Trophoblast cell (in vitro differentiated cells and primary cell): ENCODE results near the gene ZNRF2.

Source experiments
- DNase-seq, 2 donors: peaks; one replicate each; pipeline ENCODE4 v3.0.0-alpha.2; 2016
- H2AFZ ChIP-seq: 2 replicates; pipeline ENCODE4 v1.6.1; 2013; ENCODE audit warnings: low read length, moderate library complexity, mild to moderate bottlenecking; ENCODE audit not compliant: insufficient read depth, poor library complexity
- H2AK5ac ChIP-seq: 2 replicates; pipeline ENCODE4 v1.6.1; 2013; ENCODE audit warnings: mild to moderate bottlenecking, low read length
- H2BK120ac ChIP-seq: 2 replicates; pipeline ENCODE4 v1.6.1; 2013; ENCODE audit warnings: low read length, mild to moderate bottlenecking, moderate library complexity; ENCODE audit not compliant: insufficient read depth, poor library complexity
- H2BK12ac ChIP-seq: 2 replicates; pipeline ENCODE4 v1.6.1; 2013; ENCODE audit warnings: mild to moderate bottlenecking, low read length, moderate library complexity
- H2BK5ac ChIP-seq: 2 replicates; pipeline ENCODE4 v1.6.1; 2013; ENCODE audit warnings: low read length, low read depth, moderate library complexity, mild to moderate bottlenecking; ENCODE audit not compliant: poor library complexity
- H3K14ac ChIP-seq: 2 replicates; pipeline ENCODE4 v1.6.1; 2013; ENCODE audit warnings: mild to moderate bottlenecking, low read length
- H3K18ac ChIP-seq: 2 replicates; pipeline ENCODE4 v1.6.1; 2013; ENCODE audit warnings: mild to moderate bottlenecking, low read length
- H3K23ac ChIP-seq: 2 replicates; pipeline ENCODE4 v1.6.1; 2013; ENCODE audit warnings: low read length
- H3K27ac ChIP-seq: 2 replicates; pipeline ENCODE4 v1.5.1; 2013; ENCODE audit warnings: low read depth, mild to moderate bottlenecking, inconsistent platforms, low read length, moderate library complexity
- H3K27me3 ChIP-seq: 2 replicates; pipeline ENCODE4 v1.6.1; 2013; ENCODE audit warnings: inconsistent platforms, mild to moderate bottlenecking, low read length, moderate library complexity; ENCODE audit not compliant: insufficient read depth
- H3K36me3 ChIP-seq, 2 experiments: 1 replicate in 1 of 2; 2 replicates in 1 of 2; pipeline ENCODE4 v1.6.1; 2013; ENCODE audit warnings: low read length in 2 of 2, mild to moderate bottlenecking in 2 of 2, moderate library complexity in 1 of 2; ENCODE audit not compliant: insufficient read depth in 2 of 2, control insufficient read depth in 1 of 2
- H3K4ac ChIP-seq: 2 replicates; pipeline ENCODE4 v1.6.1; 2013; ENCODE audit warnings: low read depth, mild to moderate bottlenecking, low read length, moderate library complexity
- H3K4me1 ChIP-seq, 2 experiments: 1 replicate in 1 of 2; 2 replicates in 1 of 2; pipeline ENCODE4 v1.6.1; 2013; ENCODE audit warnings: low read length in 2 of 2, mild to moderate bottlenecking in 2 of 2, moderate library complexity in 1 of 2; ENCODE audit not compliant: insufficient read depth in 2 of 2, control insufficient read depth in 1 of 2
- H3K4me2 ChIP-seq: 2 replicates; pipeline ENCODE4 v1.6.1; 2013; ENCODE audit warnings: inconsistent platforms, mild to moderate bottlenecking, low read length, moderate library complexity
- H3K4me3 ChIP-seq: 2 replicates; pipeline ENCODE4 v1.5.1; 2013; ENCODE audit warnings: mild to moderate bottlenecking, low read depth, low read length, inconsistent platforms
- H3K79me1 ChIP-seq: one replicate; pipeline ENCODE4 v1.6.1; 2013; ENCODE audit warnings: low read length
- H3K79me2 ChIP-seq: 2 replicates; pipeline ENCODE4 v1.6.1; 2013; ENCODE audit warnings: low read length, mild to moderate bottlenecking; ENCODE audit not compliant: control insufficient read depth, insufficient read depth, poor library complexity
- H3K9ac ChIP-seq: 2 replicates; pipeline ENCODE4 v1.6.1; 2013; ENCODE audit warnings: mild to moderate bottlenecking, low read length
- H3K9me3 ChIP-seq: 2 replicates; pipeline ENCODE4 v1.6.1; 2013; ENCODE audit warnings: low read depth, mild to moderate bottlenecking, control low read depth, inconsistent platforms, low read length; ENCODE audit not compliant: insufficient read depth
- H4K12ac ChIP-seq: 2 replicates; pipeline ENCODE4 v1.6.1; 2013; ENCODE audit warnings: low read depth, mild to moderate bottlenecking, low read length, moderate library complexity
- H4K8ac ChIP-seq: 2 replicates; pipeline ENCODE4 v1.6.1; 2013; ENCODE audit warnings: low read depth, mild to moderate bottlenecking, low read length, moderate library complexity
- H4K91ac ChIP-seq: one replicate; pipeline ENCODE4 v1.6.1; 2013; ENCODE audit warnings: low read depth, mild to moderate bottlenecking, low read length, moderate library complexity
- WGBS: extraction: QIAGEN DNeasy Blood & Tissue Kit; methylation state at CpG from one replicate; pipeline ENCODE4 v1.1.7; 2013; ENCODE audit warnings: missing lambda C conversion rate; ENCODE audit not compliant: insufficient read length, insufficient coverage; ENCODE audit errors: extremely low coverage; 5-methylcytosine and 5-hydroxymethylcytosine counted together

The ZNRF2 gene

DNA sequence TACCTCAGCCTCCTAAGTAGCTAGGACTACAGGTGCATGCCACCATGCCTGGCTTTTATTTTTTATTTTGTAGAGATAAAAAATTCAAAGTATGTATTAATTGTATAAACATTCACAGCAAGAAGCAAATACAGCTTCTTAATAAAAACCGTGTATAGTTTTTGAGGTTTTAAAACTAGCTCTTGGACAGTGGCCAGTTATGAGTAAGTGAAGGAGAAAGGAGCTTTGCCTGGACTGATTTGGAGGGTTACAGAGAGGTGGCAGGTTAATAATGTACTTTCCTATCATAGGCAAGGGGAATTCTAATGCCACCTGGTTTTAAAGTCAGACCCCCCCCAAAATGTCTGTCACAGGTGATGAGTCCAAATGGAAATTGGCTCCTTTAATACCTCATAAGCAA is 43.4 kb downstream of the ZNRF2 start:
- no peak overlapping the region for H3K14ac ChIP-seq
- DNase-seq = no peak
- H4K91ac ChIP-seq = no peak overlapping the region
- no peak overlapping the region for H3K4me3 ChIP-seq
- no peak overlapping the region for H4K12ac ChIP-seq
- no peak overlapping the region for H2BK120ac ChIP-seq
- no peak overlapping the region for H2BK12ac ChIP-seq
- H2AK5ac ChIP-seq = no peak overlapping the region
- H4K8ac ChIP-seq = no peak overlapping the region
- H3K4me1 ChIP-seq = no peaks in the 10 kb centered on the region
- no CpG with 5 or more reads among the region's 1 CpG for WGBS
- no peak overlapping the region for H2BK5ac ChIP-seq
- no peaks in the 10 kb centered on the region for H3K36me3 ChIP-seq
- no peak overlapping the region for H2AFZ ChIP-seq
- no peak overlapping the region for H3K18ac ChIP-seq
- no peak overlapping the region for H3K9ac ChIP-seq
- H3K79me2 ChIP-seq = no peaks in the 10 kb centered on the region
- no peaks in the 10 kb centered on the region for H3K79me1 ChIP-seq
- no peak overlapping the region for H3K4me2 ChIP-seq
- H3K27ac ChIP-seq = no peak overlapping the region
- H3K23ac ChIP-seq = no peak overlapping the region
- no peak overlapping the region for H3K4ac ChIP-seq
- H3K9me3 ChIP-seq = no peaks in the 10 kb centered on the region
- no peaks in the 10 kb centered on the region for H3K27me3 ChIP-seq

DNA sequence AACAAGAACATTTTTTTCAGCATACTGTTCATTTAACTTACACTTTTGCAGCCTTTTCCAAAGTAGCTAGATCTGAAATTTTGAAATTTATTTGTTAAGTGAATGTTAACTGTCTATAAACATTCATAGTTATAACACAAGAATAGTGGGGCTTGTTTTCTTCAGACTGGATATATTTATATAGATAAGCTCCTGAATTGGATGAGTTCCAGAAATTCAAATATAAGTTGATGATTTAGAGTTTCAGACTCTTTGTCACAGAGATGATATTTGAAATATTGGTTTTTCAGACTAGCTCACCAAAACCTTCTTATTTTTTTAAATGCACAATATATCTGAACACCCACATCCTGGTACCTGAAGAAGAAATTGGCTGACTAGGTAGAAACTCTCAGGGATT is 44.0 kb downstream of the ZNRF2 start:
- no peak for DNase-seq
- H4K91ac ChIP-seq = no peak overlapping the region
- no peaks in the 10 kb centered on the region for H3K27me3 ChIP-seq
- H3K23ac ChIP-seq = no peak overlapping the region
- H4K12ac ChIP-seq = no peak overlapping the region
- no peak overlapping the region for H3K4me3 ChIP-seq
- H3K4ac ChIP-seq = no peak overlapping the region
- H2AK5ac ChIP-seq = no peak overlapping the region
- H2BK12ac ChIP-seq = no peak overlapping the region
- H3K18ac ChIP-seq = no peak overlapping the region
- H2AFZ ChIP-seq = no peak overlapping the region
- no peak overlapping the region for H3K14ac ChIP-seq
- no peak overlapping the region for H3K9ac ChIP-seq
- H3K79me1 ChIP-seq = no peaks in the 10 kb centered on the region
- no peak overlapping the region for H3K27ac ChIP-seq
- H4K8ac ChIP-seq = no peak overlapping the region
- H2BK120ac ChIP-seq = no peak overlapping the region
- no peak overlapping the region for H2BK5ac ChIP-seq
- no peaks in the 10 kb centered on the region for H3K79me2 ChIP-seq
- no peaks in the 10 kb centered on the region for H3K9me3 ChIP-seq
- no peak overlapping the region for H3K4me2 ChIP-seq
- H3K36me3 ChIP-seq = no peaks in the 10 kb centered on the region
- no peaks in the 10 kb centered on the region for H3K4me1 ChIP-seq

DNA sequence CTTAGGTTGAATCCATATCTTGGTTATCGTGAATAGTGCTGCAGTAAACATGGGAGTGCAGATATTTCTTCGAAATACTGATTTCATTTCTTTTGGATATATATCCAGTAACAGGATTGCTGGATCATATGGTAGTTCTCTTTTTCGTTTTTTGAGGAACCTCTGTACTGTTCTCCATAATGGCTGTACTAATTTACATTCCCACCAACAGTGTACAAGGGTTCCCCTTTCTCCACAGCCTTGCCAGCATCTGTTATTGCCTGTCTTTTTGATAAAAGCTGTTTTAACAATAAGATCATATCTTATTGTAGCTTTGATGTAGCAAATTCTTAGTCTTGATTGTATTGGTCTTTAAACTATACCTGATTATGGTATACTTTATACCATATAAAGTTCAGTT is 45.3 kb downstream of the ZNRF2 start:
- H3K14ac ChIP-seq = no peak overlapping the region
- no peak overlapping the region for H3K9ac ChIP-seq
- WGBS = no CpG with 5 or more reads among the region's 3 CpGs
- H3K18ac ChIP-seq = no peak overlapping the region
- no peaks in the 10 kb centered on the region for H3K79me2 ChIP-seq
- no peak overlapping the region for H3K4me3 ChIP-seq
- no peaks in the 10 kb centered on the region for H3K4me1 ChIP-seq
- no peaks in the 10 kb centered on the region for H3K79me1 ChIP-seq
- no peak overlapping the region for H3K23ac ChIP-seq
- no peak overlapping the region for H2AK5ac ChIP-seq
- no peak overlapping the region for H2BK12ac ChIP-seq
- H3K4me2 ChIP-seq = no peak overlapping the region
- no peak overlapping the region for H2BK120ac ChIP-seq
- no peak overlapping the region for H2AFZ ChIP-seq
- H4K12ac ChIP-seq = no peak overlapping the region
- no peaks in the 10 kb centered on the region for H3K27me3 ChIP-seq
- no peak overlapping the region for H4K91ac ChIP-seq
- H3K36me3 ChIP-seq = no peaks in the 10 kb centered on the region
- no peak overlapping the region for H2BK5ac ChIP-seq
- H3K27ac ChIP-seq = no peak overlapping the region
- H3K9me3 ChIP-seq = no peaks in the 10 kb centered on the region
- H4K8ac ChIP-seq = no peak overlapping the region
- no peak for DNase-seq
- no peak overlapping the region for H3K4ac ChIP-seq

DNA sequence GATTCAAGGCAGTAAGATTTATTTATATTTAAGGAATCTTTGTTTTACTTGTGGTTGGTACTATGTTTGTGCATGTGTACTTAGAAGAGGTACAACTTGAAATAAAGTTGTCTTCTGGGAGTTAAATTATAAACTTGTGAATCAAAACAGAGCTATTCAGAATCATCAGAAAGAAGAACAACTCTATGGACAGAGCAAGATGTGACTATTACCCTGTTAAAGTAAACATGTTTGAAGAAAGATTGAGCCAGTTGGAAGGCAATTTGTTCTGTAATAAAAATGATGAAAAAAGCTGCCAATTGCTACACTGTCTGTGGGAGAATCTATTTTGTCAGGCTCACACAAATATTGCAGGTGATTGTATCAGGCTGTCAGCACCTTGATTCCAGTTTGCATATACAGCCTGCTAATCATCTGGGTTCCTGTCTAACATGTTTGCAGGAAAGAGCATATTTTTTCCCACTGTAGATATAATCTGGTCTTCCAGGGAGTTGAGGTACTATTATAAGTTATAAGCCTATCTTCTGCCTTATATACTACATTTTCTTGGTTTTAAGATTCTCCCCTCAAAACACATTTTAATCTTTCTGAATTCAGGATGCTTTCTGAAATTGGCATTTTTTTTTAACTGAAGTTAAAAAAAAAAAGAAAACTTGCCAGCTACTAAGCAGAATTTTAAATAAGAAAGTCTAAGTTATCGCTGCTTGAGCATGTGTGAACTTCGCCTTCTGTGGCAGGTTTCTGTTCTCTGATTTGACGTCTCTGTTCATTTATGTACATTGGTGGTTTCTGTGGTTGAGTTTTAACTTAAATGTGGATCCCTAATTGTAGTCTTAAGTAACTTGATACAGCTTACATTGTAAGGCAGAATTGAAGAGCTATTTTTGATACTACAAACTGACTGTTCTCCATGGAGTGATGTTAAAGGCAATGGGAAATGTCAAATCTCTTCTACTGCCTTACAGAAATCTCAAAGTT is 46.0 kb downstream of the ZNRF2 start:
- Histone ChIP-seq H3K9ac (no peak overlapping the region), H3K4me2 (no peak overlapping the region), H2BK12ac (no peak overlapping the region), H2BK5ac (no peak overlapping the region), H3K14ac (no peak overlapping the region), H3K27me3 (no peaks in the 10 kb centered on the region), H3K79me1 (no peaks in the 10 kb centered on the region), H3K4me3 (no peak overlapping the region), H3K4me1 (no peaks in the 10 kb centered on the region), H3K23ac (no peak overlapping the region), H4K8ac (no peak overlapping the region), H3K27ac (no peak overlapping the region), H3K9me3 (no peaks in the 10 kb centered on the region), H2AK5ac (no peak overlapping the region), H3K18ac (no peak overlapping the region), H2BK120ac (no peak overlapping the region), H4K91ac (no peak overlapping the region), H3K79me2 (no peaks in the 10 kb centered on the region), H3K36me3 (no peaks in the 10 kb centered on the region), H3K4ac (no peak overlapping the region), H4K12ac (no peak overlapping the region), H2AFZ (no peak overlapping the region)
- no CpG with 5 or more reads among the region's 3 CpGs for WGBS
- no peak for DNase-seq
